Iris pigment epithelial cell (primary cell): ENCODE results near the gene SMYD3.

Experiments
- DNase-seq: peaks from one replicate; pipeline ENCODE4 v3.0.0-alpha.2; 2011; ENCODE audit warnings: low read depth

Gene SMYD3

DNA sequence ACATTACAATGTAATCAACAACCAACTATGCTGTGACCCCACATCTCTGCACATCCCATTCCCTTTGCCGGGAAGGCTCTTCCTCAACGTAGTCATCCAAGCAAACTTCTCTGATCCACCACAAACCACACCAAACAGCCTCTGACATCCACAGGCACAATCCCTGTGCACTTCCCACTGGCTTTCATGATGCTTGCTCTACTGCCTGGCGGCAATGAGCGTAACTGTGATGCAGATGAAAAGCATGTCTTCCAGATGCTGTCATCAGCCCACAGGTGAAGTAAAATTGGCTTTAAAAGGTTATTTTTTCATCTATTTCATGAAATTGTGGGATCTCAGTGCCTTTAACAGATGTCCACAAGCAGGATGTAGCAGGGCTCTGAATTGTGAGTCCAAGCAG is 635.2 kb downstream of the SMYD3 start:
- peak; percentile 56 for DNase-seq

DNA sequence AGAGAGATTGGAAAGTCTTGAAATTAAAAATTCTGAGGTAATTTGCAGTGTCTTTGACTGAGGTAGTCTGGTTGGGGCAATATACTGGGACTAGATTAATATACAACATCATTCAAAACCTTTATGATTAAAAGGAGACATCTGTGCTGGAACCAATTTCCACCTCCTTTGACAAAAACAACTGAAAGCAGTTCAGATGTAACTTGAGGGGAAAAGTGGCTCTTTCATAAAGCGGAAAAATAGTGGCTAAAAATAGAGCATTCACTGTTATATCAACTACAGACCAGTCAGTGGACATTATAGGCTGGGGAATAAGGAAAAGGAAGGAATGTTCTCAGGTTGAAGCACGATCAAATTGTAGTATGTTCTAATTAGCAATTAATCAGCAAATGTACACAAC is 635.9 kb downstream of the SMYD3 start:
- DNase-seq: no peak

DNA sequence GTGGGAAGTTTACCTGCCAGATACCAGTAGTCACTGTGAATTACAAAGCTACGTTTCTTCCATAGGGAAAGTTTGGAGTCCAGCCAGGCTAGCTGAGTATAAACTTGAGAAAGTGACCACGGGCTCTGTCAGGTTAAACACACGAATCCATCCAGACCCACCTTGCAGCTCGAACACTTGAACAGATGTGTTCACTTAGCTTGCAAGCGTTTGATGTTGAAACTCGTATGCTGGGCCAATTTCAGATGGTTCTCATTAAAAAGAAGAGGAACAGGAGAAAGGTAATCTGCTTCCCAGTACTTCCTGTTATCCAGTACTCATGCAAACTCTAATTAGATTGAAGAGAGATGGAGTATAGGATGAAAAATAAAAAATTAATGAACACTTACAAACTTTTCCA is 636.4 kb downstream of the SMYD3 start:
- DNase-seq: no peak

DNA sequence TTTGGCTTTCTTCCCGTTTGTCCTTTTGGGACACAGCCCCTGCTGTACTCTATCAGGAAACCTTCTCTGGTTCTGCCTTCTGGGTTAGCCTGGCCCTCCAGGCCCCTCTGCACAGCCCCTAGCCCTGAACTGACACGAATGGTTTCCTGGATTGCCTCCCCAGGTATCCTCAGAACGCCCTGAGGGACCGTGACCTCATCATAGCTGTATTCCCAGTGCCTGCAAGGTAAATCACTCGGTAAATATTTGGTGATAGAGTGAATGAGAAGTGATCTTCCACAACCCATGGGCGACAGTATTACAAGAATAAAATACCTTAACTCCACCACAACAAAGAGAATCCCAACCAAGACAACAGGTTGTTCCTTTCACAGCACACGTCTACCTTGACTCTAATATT is 637.2 kb downstream of the SMYD3 start:
- no peak for DNase-seq

DNA sequence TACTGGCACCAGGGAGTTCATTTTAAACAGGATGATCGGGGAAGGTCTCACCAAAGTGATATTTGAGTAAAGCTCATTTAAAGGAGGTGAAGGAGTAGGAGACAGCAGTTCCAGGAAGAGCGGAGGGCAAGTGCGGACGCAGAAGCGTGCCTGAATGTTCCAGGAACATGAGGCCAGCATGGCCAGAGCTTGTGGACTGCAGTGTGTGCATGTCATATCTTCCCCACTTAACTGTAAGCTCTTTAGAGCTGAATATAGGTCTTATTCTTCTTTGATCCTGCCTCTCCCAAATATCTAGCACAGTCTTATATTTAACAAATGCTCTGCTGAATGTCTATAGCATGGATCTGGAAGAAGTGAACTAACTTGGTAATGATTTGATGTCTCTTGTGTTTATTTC is 639.3 kb downstream of the SMYD3 start:
- no peak for DNase-seq

DNA sequence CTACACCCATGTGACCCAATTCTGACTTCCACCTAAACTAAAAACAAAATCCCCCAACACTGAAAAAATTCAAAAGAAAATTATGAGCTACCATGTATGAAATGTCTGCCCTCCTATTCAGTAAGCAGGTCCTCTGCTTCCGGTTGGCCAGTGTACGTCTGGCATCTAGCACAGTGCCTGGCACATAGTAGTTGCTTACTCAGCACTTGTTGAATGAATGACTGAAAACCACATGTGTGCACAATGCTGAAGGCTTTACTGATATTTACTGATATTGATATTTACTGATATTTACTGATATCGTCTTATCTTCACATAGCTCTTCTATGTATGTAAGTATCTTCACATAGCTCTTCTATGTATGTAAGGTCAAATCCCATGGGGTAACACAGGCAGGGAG is 642.2 kb downstream of the SMYD3 start:
- DNase-seq: no peak

DNA sequence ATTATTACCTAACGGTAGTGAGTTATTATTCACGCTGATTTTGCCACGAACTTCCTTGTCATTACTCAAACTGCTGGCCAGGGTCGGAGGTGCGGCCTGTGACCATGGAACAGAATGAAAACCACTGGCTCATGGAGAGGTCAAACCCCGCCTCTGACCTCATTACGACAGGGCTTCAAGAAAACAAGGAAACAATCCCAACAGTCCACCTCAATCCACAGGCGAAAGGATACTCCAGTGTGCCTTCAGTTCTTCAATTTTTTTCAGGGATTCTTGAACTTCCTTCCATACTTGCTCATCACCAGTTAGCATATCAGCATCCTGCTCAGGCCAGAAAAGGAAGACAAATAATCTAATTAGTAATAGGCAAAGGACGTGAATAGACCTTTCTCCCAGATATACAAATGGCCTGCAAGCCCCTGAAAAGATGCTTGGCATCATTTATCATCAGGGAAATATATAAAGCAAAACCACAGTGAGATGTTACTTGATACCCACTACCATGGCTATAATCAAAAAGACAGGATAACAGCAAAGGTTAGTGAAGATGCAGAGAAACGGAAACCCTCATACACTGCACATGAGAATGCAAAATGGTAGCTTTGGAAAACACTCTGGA is 643.4 kb downstream of the SMYD3 start:
- no peak for DNase-seq

DNA sequence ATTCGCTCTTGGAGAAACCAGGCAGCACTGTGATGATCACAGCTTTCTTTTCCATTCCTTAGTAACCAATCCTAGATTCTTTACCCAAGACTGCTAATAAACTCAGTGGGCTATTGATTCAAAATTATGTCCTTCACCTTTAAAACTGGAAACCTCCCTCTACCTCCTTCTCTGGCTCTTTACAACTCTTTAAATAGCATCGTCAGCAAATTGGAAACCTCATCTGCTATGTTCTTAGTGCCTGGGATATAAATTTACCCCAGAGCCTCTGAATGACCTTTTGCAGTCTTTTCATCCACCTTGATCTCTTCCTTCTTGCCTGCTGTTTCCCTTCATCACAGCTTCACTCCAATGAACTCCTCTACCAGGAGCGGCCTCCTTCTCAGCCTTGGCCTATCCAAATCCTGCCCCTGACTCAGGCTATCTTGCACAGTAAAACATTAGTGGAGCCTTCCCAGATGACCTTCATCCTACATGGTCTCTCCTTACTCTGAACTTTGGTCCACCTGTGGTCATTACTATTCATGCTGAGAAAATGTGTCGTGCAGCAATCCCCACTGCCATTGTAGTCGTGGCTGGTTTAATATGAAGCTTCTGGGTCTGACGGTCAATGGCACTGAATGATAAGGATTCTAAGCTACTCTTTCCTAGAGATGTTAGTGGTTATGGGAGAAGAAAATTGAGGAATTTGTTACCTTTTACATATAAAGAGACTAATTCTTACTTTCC is 644.1 kb downstream of the SMYD3 start:
- DNase-seq: no peak

DNA sequence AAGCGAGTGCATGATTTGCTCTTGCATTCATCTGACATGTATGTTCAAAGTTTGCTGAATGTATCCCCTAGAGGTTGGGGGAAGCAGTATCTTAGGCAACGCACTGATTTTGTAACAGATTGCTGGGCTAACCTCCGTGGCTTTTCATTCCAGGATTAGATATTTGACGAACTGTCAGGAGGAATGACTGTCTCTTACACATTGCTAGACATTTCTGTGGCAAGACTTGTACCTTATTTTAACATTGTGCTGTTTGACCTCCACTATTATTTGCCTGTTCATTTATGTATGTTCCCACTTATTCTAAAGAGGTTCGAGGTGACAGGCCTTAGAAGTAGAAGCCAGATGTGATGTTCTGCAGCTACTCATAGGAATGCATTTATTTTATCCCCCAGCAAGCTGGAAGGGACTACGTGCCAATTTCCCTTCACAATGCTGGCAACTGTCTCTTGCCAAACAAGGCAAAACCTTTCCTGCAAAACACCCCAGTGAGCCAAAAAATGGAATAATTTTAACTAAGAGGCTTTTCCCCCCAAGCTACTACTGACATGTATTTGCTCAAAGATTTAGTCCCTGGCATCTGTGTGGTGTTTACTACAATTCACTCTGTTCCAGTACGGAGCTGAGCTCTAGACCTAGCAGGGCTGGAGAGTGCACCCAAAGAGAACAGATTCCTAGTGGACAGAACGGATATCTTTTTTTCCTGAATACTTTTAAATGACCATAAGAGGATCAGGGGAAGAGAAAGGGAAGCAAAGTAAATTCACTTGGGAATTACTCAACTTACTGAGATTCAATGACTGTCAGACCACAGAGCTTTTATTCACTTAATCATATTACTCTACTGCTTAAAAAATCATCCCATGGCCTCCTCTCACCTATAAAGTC is 646.2 kb downstream of the SMYD3 start:
- DNase-seq: peak; percentile 93

DNA sequence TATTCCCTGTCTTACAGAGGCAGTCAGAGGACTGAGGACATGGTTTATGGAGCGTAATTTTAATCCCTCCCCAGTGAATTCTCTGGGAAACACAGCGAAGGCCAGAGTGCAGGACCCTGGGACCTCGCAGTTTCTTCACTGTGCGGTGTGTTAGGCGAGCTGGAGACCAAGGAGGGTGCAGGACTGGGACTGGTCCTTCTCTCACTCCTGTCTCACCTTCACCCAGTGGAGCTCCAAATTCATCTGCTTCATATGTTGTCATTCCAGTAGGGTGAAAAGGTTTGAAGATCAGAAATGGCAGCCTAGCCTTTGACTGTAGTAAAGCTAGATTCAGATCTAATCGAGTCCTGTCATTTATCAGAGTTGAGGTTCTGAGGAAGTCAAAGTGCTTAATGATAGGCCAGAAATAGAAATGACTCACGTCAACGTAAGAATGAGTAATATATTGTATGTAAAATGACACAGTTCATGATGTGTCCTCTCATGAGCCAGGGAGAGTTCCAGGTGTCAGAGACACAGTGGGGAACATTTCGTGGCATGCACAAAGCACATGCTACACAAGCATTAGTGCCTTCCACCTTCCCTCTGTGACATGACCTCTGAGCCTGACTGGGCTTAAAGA is 647.5 kb downstream of the SMYD3 start:
- no peak for DNase-seq

DNA sequence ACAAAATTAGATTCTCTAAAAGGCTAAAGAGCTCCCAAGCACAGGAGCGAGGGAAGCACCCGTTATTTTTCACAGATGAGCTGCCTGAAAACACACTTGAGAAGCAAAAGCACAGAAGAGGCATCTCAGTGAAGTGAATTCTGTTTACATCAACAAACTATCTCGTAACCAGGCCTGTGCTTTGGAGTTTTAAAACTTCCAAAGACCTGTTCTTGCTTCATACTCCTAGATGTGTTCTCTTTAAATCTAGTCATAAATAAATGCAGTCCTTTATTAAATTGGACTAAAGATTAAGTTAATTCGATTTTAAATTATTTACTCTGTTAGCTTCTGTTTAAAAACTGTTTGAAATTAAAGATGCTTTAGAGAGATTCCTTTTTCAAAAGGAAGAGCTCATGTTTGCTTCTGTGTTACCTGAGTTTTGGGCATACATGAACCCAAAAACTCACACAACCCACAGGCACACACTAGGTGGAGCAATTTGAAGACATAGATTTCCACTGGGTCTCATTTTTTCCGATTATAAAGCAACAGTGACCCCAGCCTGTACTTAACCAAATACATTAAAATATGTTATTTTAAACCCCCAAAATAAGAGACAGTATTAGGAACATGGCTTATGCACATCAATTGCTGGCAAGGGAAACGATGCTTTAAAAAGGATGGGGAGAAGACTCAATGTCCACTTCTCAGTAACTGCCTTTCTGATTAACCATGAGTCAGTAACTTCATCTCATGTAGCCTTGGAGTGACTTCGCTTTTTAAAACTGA is 648.2 kb downstream of the SMYD3 start:
- peak; percentile 53 for DNase-seq

DNA sequence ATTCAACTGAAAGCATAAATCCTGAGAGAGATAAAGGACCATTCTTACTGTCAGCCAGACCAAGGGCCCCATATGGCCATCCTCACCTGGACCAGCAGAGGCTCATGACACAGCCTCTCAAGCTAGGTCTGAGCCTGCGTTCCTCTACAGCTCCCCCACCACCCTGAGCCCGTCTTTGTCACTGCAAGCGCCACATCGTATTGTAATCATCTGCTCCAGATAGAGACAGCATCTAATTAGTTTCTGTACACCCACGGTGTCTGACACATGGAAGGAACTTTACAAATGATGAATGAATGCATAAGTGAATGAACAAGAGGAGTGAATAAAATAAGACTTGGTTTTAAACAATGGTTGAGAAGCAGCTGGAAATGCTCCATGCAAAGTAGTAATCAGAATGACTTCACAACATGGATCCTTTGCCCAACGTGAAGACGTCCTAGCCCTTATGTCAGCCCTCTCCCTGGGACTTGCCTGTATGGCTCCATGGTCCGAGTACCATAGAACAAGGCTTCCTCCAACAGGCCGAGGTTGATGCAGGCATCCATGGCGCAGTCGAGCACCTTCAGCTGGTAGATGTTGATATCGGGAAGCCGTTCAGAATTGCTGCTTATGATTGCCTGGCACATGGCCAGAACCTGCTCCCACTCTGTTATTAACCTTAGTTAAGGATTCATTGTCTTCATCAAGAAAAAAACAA is 648.9 kb downstream of the SMYD3 start:
- DNase-seq: no peak

DNA sequence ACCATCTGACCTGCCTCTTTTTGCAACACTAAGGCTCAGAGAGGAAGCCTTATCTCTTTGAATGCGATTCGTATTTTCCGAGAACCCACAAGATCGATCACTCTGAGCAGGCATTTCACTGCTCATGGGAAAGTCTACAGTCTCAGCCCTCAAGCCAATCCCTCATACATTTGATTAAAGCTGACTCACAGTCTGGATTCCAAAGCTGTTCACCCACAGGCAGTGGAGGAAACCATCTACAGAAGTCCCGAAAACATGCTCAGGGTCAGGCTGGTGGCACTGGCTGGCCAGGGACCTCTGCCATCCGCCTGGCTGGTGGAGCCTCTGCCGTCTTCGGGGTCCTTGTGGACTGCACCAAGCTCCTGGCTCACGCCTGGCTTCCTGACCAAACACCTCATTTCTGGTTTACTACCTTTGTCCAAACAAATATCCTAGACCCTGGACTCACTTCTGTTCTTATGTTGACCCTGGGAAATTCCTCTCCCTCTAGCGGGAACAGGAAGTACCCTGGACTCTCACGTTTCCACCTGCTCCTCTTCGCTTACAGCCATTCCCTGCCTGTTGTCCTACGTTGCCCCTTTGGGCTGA is 650.0 kb downstream of the SMYD3 start:
- DNase-seq: peak; percentile 95

DNA sequence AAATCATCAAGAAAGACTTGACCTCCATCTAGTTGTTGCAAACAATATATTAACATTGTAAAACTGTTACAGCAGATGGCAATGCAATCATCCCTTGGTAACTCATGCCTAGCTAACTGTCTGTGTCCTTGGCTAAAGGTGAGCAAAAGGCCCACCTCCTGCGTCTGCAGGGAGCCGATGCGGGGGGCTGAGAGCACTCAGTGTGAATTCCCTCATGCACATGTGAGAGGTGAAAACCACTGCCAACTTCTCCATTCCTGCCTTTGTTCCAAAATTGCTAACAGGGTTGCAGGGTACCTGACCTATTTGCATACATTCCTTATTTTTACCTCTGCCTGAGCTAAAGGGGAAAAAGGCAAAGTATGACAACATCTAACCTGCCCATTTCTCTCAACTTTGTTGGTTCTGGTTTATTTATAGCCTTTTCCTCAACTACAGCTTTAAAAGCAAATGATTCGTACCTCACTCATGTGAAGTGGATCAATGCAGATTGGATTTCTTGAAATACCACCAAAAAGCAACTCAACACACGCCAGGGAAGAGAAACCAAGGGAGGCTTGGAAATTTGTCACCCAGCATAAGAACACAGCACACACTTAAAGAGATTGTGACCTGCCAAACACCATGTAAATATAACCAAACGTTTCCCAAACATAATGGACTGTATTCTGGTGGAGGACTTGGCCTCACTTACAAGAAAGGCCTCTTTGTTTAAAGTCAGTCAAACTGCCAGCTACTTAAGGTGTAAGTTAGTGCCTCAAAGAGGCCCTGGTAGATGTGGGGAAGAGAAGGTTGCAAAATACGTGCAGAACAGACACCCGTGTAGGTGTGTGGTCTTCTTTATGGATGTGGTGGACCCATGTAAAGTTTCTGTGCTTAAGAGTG is 651.0 kb downstream of the SMYD3 start:
- DNase-seq: no peak

DNA sequence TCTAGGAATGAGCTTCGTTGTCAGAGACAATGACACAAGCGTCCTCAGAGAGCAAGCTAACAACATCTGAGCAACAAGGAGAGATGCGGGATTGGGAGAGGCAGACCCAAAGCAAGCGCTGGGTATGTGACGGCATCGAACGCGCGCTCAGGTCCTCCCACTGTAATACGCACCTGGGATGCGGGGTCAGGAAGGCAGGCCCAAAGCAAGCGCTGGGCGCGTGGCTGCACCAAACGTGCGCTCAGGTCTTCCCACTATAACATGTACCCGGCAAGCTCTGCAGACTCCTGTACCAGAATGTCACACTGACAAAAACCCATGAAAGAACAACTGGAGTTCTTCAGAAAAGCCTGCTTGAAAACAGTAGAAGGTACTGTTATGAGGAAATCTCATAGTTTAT is 653.8 kb downstream of the SMYD3 start:
- no peak for DNase-seq

DNA sequence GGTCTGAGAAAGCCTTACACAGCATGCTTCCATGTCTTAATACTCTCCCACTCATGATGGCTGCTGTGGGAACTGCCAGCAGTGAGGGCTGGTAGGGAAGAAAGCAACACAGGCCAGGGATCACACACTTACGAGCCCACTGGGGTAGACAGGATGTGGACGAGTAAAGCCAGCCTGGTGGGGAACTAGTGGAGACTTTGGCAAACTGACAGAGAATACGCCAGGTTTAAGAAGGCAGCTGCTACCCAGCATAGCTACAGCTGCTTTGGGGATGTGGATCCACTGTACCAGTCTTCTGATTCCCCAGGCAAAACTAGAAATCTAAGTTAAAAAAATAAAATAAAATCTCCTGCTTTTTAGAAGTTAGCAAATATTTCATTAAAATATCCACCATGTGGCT is 664.0 kb downstream of the SMYD3 start:
- DNase-seq: no peak

DNA sequence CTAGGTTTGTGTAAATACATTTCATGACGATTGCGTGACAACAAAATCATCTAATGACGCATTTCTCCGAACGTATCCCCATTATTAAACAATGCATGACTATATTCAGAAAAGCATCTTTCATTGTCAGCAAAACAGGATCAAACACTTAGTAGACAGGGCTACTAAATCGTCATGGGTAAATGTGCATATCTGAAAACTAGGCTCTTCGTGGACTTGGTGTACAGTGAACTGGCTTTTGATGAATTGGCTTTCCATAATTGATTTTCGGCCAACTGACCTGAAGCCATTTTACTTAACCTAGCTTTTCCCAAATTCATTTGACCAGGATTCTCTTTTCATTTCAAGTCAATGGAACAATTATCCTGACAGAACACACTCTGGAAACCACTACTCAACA is 665.0 kb downstream of the SMYD3 start:
- no peak for DNase-seq

DNA sequence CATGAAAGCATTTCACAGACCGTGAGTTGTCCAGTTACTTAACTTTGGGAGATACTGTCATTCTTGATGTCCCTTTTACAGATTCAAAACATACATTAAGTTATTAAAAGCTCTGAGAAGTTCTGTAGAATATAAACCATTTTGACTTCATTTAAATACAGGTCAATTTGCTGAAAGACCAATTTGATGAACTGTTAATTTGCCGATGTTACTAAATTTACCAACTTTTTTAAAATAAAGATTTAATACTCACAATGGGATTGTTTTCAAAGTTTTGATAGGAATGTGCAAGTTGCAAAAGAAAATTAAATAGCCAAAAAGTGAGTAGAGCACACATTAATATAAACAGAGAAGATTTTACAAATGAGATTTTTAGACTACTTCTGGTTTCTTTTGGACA is 666.1 kb downstream of the SMYD3 start:
- DNase-seq: no peak

DNA sequence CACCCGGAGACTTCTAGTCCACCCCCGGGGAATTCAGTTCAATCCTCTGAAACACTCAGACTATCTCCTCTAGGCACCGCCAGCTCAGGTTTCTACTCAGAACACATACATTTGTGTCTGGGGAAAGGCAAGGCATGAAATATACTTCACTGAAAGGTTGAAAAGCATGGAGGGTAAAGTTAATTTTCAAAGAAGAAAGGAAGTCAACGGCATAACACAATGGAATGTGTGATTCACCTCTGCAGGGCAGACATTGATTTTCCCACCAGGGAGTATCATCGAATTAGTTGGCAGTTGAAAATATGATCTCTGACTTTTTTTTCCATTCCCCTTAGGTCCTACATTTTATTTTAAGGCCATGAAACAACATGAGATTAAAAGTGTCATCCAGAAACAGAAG is 669.4 kb downstream of the SMYD3 start:
- DNase-seq: peak; percentile 66

DNA sequence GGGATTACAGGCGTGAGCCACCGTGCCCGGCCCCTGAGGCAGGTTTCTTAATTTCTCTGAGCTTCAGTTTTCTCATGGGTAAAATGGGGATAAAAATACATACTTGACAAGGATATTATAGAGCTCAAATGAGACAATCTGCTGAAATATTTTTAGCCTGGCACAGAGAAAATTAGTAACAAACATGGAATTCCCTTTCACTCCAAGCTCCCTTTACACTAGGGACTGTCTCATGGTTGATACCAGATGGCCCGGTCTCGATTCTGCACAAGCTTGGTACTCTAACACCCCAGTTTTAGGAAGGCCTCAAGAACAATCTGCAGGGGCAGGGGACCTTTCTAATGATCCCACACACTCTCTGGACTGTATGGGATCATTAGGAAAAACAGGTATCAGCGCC is 671.7 kb downstream of the SMYD3 start:
- no peak for DNase-seq
